HG03095 (cell line): Measurements from ENCODE around the gene OR52E2.
"Not testable (repeated sequence)": the region's sequence is repeated elsewhere in the genome, so short reads cannot be mapped to it uniquely, and the experiment has no call there.

Experiments used
- ATAC-seq: cut with Tn5 transposase; IDR thresholded peaks from one replicate; pipeline ENCODE4 v1.9.1; 2021; ENCODE audit warnings: moderate library complexity; ENCODE audit not compliant: unreplicated experiment

The OR52E2 gene

DNA sequence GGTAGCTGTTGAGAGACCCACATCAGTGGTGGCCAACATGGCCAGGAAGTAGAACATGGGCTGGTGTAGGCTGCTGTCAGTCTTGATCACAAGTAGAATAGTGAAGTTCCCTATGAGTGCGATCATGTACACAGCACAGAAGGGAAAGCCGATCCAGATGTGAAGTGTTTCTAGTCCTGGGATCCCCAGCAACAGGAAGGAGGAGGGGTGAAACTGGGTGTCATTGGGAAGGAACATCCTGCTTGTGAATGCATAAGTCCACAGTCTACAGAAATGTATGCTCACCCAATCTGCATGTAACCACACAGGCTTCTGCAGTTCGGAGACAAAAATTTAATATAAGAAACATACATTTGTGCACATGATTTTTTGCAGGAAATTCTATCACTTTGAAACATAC, at the start of gene OR52E2:
Gene OR52E2 (minus strand): TSS at position 237 of the 400 bp plus-strand sequence. CDS start 0 bp downstream, at position 237.
- ATAC-seq: no peak

- no peak for ATAC-seq
Measured at GRCh38 chr11:5107285-5107684, 47.9 kb upstream of the OR52E2 start.

- no peak for ATAC-seq
Measured at GRCh38 chr11:5103066-5103465, 43.6 kb upstream of the OR52E2 start.

GRCh38 chr11:5102246-5102645, 42.8 kb upstream of the OR52E2 start:
- ATAC-seq: no peak

DNA sequence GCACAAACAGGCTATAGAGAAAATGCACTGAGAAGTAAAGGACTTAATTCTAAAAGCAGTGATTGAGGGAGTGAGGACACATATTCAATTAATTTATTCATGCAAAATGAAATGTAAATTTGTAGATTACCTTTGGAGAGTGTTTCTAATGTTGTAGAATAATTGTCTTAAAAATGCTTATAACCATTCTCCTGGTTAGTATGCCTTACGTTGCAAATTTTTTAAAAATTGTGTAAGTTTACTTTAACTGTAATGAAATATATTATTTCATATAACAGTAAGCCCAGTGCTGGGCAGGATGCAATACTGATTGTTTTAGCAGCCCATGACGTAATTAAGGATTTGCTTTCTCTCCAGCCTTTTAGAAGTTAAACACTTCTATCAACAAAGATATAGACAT, 36.6 kb upstream of the OR52E2 start:
- ATAC-seq: no peak

GRCh38 chr11:5092821-5093585, 33.6 kb upstream of the OR52E2 start:
- no peak for ATAC-seq

- ATAC-seq: no peak
Measured at GRCh38 chr11:5090668-5091067, 31.2 kb upstream of the OR52E2 start.

DNA sequence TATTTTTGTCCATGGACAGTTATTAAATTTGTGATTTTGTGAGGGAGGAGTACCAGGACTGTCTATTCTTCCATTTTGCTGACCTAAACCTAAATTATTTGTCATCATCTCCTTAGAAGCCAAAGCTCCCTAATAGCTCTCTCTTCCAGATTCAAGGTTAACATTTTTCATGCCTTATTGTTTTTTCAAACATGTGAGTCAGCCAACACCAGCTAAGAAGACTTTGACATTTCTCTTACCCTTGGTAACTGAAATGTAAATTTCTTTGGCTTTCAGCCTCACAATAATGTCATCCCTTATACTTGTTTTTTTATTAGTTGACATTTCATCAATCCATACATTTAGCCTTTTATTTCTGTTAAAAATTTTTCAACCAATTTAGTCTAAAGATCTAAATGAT, 29.1 kb upstream of the OR52E2 start:
- ATAC-seq: no peak

GRCh38 chr11:5083602-5084001, 24.2 kb upstream of the OR52E2 start:
- no peak for ATAC-seq

DNA sequence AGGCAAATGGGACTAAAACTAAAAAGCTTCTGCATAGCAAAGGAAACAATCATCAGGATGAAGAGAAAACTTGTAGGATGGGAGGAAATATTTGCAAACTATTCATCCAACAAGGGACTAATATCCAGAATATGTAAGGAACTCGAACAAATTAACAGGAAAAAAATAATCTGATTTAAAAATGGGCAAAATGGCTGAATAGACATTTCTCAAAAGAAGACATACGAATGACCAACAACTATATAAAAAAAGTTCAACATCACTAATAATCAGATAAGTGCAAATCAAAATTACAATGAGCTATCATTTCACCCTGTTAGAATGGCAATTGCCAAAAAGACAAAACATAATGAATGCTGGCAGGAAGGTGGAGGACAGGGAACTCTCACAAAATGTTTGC, 22.0 kb upstream of the OR52E2 start:
- ATAC-seq: no peak

DNA sequence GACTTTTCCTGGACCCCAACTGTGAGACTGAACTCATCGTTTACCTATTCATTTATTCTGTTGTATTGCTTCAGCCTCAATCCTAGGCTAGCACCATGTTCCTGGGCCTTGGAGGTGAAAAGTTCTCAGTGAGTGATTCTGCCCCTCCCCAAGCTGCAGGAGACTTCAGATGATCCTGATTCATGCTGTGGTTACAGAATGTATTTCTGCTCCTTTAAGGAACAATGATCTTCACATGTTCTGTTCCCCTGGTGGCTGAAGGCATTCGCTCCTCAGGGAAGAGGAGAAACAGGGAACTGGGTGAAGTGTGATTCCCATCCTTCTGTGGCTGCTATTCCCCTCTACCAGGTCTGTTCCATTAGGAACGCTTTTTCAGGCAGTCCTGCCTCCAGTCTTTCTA, 12.4 kb upstream of the OR52E2 start:
- no peak for ATAC-seq

DNA sequence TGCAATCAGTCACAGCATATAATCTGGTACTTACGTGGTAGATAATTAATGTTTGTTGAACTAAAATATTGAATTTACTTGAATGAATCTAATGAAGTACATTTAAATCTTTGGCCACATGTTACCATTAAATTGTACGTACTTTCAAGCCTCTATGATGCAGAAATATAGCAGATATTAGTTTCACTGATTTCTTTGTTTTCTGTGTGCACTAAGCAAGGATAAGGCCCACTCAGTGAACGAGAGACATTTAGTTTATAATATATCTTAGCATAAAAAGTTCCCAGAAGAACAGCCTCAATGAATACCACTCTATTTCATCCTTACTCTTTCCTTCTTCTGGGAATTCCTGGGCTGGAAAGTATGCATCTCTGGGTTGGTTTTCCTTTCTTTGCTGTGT, 9.8 kb upstream of the OR52E2 start, which contains the start of gene OR52E1:
Gene OR52E1 (plus strand): TSS at position 301 of the 400 bp plus-strand sequence.
- no peak for ATAC-seq

DNA sequence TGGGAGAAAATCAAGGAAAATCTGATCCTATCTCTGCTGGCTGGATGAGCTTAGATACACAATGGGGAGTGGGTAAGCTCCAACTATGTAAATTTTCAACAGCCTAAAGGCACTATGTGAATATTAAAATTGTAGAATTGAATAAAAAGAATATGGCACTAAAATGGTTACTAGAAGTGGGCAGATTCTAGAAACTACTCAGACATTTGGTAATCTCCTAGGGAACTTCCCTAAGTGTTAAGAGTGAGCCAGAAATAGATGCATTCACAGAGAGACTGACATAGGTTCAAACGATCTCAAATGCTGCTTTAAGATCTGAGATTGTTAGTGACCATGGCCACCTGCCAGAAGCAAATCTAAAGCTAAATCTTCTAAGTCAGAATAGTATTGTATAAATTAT, 5.6 kb upstream of the OR52E2 start:
- ATAC-seq: no peak

GRCh38 chr11:5058679-5059078, 748 bp downstream of the OR52E2 start:
- not testable (repeated sequence) for ATAC-seq

DNA sequence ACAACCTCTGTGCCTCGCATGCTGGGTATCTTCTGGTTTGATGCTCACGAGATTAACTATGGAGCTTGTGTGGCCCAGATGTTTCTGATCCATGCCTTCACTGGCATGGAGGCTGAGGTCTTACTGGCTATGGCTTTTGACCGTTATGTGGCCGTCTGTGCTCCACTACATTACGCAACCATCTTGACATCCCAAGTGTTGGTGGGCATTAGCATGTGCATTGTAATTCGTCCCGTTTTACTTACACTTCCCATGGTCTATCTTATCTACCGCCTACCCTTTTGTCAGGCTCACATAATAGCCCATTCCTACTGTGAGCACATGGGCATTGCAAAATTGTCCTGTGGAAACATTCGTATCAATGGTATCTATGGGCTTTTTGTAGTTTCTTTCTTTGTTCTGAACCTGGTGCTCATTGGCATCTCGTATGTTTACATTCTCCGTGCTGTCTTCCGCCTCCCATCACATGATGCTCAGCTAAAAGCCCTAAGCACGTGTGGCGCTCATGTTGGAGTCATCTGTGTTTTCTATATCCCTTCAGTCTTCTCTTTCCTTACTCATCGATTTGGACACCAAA, 12.6 kb downstream of the OR52E2 start:
- no peak for ATAC-seq

DNA sequence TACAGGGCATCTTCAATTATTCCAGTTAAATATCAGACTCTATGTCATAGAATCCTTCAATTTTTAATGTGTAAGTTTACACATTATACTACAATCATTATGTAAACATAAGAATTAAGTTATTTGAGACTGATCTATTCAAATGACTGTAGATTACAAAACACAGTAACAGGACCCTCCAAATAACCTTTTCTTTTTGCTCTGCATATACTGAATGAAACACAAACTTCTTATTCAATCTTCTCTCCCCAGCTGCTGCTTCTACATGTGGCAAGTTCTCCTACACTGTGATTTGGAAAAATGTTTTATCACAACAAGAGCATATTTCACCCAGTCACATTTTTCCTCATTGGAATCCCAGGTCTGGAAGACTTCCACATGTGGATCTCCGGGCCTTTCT, 13.2 kb downstream of the OR52E2 start, which contains the start of gene OR52J3:
Gene OR52J3 (plus strand): TSS at position 301 of the 400 bp plus-strand sequence. CDS start 0 bp downstream, at position 301.
- ATAC-seq: no peak

DNA sequence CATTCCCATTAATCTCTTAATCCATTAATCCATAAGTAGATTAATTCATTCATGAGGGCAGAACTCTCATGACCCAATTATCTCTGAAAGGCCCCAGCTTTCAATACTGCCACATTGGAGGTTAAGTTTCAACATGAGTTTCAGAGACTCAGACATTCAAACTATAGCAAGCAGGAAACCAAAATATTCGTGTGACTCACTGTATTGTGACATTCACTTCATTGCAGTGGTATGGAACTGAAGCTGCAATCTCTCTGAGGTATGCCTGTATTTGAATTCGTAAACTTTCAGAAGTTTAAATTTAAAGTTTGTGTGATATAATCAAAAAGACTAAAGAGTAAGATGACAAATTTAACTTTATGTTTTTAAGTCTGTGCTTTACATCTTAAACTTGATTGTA, 16.0 kb downstream of the OR52E2 start:
- ATAC-seq: no peak

GRCh38 chr11:5042091-5042490, 17.3 kb downstream of the OR52E2 start:
- no peak for ATAC-seq

- ATAC-seq: no peak
Measured at GRCh38 chr11:5040876-5041275, 18.6 kb downstream of the OR52E2 start.

- no peak for ATAC-seq
Measured at GRCh38 chr11:5038341-5038740, 21.1 kb downstream of the OR52E2 start.

- no peak for ATAC-seq
Measured at GRCh38 chr11:5037926-5038325, 21.5 kb downstream of the OR52E2 start.

- no peak for ATAC-seq
Measured at GRCh38 chr11:5036669-5037068, 22.8 kb downstream of the OR52E2 start.
